T-helper 22 cell (primary cell): ENCODE data around the gene BZW2.
"Not testable (repeated sequence)": the region's sequence is repeated elsewhere in the genome, so short reads cannot be mapped to it uniquely, and the experiment has no call there.

Experiments
- DNase-seq: peaks from one replicate; pipeline ENCODE4 v3.0.0-alpha.2; 2020; ENCODE audit warnings: low read depth

The BZW2 gene

DNA sequence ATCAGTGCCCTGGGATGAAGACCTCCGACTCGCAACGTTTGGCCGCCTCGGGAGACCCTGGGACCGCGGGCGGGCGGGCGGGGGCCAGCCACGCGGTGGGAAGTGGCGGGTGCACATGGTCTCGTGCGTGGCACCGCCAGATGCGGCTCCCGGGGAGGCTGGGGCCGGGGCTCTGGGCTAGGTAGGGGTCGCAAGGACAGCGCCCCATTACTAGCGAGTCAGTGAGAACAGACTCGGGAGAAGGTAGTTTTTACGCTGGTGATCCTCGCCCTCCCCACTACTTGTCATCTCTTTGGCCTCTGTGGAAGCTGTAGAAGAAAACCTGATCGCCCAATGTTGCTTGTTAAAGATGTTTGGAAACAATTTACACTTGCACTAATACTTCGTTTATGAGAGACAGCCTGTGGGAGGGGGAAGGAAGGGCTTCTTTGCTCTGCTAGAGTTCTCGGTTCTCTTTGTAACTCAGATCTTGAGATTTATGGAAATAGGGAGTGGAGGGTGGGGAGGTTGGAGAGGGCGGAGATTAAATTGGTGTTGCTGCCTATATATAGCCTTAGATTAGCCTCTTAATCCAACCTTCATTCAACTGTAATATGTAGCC lies 591 bp downstream of the BZW2 start:
- DNase-seq, result no peak

DNA sequence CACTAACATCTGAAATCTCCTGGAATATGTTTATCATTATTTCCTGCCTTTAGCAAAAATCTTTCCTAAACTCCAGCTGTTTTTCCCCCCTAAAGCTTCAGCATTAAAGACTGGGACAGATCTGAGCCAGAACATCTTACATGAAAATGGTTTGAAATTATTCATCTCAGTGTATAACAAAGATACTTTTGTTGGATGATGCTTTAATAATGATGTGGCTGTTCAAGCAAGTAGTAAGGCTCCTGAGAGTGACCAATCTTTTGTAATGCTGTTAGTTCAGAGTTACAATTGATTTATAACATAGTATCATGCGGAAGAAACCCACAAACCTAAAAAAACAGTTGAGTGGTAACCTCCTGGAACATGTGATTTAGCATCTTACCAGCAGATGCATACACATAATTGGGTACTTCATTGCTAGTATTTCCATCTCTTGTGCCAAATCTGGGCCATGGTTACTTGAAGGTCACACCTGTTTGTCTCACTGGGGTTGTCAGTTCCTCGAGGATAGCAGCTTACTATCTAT lies 1.5 kb downstream of the BZW2 start:
- DNase-seq, result no peak

DNA sequence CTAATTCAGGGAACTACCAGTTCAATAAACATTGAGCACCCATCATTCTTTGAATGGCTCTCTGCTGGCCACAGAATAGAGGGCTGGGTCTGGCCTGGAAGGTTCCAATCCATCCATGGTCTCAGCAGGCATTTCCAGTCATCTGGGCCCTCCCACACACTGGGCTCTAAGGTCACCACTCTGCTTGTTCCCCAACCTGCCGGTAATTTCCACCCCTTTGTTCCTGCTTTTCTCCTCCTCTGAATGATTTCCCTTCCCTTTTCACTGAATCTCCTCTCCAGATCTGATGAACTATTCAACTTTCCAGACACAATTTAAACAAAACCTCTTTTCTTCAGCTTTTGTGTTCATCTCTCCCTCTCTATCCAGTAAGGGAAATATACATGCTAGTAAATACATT lies 2.6 kb downstream of the BZW2 start:
- DNase-seq, result no peak

DNA sequence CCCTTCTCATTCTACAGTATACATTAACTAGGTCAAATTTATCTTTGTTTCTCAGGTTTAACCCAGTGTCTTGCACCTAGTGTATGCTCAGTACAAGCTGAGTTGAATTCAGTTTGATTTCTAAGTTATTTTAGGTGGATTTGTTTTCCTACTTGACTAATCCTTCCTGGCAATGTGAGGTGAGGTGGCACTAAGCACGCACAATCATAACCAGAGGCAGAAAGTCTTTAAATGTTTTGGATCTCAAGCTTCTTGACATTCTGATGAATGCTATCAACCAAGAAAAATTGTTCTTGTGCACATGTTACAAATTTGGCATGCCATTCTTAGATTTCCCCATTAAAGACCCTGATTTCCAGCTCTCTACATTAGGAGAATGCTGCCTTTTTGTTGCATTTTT lies 3.2 kb downstream of the BZW2 start:
- no peak for DNase-seq

DNA sequence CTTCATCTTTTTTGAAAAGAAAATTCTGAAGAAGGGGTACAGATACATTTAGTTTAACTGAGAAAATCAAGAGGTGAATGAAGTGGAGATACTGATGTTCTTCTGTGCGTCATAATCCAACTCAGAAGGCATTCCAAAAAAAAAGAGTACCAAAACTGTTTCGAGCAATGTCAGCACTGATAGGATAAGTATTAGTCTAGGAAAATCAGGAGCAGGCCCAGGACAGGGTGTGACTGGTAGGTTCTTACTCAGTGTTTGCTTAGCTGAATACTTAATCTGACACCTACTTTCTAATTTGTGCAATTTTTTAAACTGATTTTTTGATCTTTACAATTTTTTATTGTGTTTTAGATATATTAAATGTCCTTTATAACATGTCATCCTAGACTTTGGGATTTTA lies 4.3 kb downstream of the BZW2 start:
- DNase-seq, result no peak

DNA sequence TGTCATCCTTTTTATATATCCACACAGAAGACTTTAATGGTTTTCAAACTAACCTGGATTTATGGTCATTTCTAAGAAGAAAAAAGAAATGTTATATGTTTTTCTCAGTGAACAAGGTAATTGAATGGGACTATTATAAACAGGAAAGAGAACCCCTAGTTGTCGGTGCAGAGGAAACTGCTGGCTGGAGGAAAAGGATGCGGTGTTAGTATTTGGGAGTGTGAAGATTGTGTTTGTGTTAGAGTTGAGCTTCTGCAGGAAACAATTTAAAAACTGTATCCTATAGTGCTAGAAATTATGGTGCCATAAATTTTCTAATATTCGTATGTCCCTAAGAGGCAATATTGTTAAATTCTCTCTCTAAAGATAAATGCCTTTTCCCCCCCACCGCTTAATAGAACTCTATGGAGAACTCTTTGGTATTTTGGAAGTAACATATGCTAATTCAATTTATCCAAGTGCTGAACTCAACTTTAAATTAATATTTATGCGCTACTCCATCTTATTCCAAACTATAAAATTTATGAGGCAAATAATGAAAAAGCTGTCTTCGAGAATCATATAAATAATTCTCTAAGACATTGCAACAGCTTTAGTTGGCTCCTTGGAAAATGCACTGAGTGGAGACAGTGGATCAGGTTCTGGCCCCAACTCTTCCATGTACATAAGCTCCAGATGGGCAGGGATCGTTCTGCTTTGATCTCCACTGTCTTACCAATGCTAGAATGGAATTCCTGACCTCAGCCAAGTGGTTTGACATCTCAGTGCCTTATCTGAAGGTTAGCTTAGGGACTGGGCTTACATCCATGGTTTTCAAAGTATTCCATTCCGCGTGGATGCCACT lies 5.6 kb downstream of the BZW2 start:
- DNase-seq, result no peak

DNA sequence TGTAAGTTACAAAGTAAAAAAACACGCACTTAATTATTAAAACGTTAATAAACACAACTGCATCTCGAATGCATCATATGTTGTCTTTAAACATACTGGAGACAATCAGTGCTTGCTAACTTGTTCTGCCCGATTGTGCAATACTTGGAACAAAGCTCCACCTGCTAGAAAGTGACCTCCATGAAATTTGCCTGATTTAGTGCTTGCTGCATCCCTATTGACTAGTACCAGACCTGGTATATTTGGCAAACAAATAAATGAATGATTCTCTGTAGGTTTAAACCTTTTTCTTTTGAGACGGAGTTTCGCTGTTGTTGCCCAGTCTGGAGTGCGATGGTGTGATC lies 6.2 kb downstream of the BZW2 start:
- no peak for DNase-seq

DNA sequence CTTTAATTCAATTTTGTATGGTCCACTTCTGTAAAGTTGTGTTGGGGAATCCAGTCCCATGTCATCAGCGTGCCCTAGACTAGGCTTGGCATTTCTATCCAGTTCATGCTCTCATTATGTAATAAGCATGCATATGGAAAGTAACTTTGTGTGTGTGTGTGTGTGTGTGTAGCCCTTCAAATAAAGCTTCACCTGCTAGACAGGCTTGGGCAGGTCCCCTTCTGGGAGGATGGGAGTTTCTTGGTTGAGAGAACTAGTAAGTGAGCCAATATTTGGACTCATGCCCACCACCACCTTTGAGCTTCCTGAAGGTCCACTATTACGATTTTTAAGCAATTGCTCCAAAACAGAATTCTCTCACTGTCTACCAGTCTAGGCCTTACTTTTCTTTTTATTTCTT lies 6.9 kb downstream of the BZW2 start:
- DNase-seq, result no peak

DNA sequence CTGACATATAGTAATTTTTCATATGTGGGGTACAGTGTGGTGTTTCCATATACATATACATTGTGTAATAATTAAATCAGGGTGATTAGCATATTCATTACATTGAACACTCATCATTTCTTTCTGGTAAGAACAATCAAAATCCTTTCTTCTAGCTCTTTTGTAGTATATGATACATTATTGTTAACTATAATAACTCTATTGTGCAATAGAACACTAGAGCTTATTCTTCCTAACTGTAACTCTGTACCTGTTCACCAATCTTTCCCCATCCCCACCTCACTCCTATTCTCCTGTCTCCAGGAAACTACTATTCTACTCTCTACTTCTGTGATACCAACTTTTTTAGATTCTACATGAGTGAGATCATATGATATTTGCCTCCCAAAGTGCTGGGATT lies 9.4 kb downstream of the BZW2 start:
- no peak for DNase-seq

DNA sequence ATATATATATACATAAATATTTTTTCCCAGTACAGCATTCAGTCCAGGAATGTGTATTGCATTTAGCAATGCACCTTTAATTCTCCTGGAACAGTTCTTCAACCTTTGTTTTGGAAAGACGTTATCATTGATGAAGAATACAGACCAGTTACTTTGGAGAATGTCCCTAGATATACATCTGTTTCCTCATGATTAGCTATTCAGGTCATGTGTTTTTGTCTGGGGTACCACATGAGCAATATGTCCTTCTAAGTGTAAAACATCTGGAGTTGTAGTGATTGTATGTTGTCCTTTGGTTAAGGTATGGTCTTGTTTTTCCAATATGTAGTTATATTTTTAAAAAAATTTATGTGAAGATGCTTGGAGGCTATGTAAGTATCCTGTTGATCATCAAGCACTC lies 10.2 kb downstream of the BZW2 start:
- DNase-seq, result no peak

DNA sequence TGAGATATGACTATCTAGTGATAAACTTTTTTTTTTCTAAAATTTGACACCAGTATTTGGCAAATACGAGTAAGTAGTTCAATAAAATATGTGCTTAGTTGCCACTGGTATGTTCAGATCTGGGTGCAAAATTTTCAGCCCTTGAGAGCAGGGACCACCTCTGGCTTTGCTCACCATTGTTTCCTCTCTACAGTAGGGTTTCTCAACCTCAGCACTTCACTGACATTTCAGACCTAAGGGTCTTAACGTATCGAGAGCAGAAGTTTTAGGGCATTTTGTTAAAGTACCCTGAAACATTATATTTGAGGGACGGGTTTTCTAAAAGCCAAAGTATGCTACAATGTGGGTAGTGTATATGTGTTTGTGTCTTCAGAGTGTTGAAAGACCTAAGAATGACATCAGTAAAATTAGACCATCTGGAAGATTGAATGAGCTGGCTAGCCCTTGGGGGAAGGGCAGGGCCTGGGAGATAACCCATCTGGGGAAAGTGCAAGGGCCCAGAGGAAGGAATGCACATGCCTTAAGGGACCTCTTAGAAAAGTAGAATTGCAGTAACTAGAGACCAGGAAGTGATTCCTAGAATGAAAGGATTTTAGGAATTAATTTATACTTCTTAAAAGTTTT lies 11.8 kb downstream of the BZW2 start:
- no peak for DNase-seq

DNA sequence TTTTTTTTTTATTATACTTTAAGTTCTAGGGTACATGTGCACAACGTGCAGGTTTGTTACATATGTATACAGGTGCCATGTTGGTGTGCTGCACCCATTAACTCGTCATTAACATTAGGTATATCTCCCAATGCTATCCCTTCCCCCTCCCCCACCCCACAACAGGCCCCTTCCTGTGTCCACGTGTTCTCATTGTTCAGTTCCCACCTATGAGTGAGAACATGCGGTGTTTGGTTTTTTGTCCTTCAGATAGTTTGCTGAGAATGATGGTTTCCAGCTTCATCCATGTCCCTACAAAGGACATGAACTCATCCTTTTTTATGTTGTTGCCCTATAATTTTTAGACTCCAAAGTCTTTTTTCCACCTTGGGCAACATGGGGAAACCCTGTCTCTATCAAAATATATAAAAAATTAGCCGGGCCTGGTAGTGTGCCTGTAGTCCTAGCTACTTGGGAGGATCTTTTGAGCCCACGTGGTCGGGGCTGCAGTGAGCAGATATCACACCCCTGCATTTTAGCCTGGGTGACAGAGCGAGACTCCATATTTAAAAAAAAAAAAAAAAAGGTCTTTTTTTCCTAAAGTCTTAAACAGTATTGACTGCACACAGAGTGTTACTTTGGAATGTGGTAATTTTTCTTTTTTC lies 14.0 kb downstream of the BZW2 start:
- DNase-seq, result not testable (repeated sequence)

DNA sequence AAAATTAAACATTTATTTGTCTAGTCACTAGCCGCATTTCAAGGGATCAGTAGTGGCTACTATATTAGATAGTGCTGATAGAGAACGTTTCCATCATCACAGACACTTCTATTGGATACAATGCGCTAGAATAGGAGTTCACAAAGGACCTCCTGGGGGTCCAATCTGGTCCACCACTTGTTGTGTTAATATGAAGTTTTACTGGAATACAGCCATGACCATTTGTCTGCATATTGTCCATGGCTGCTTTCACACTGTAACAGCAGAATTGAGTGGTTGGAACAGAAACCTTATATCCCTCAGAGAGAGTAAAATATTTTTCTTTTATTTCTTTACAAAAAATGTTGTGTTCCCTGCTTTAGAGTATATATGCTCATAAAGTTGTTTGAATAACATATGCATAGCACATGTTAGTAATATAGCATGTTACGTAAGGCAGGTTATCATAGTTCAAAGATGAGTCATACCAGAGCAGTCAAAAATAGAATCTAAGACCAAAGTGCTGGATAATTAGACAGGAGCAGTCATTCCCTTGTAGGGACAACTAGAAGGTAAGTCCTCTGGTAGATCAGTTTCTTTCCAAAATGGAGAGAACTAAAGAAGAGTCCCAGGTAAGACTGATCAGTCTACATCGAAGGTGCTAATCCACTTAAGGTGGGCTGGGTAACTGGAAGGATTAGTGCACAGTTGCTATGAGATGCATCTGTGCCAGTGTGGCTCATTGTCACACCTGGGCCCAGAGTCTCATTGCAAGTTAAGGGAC lies 14.9 kb downstream of the BZW2 start:
- DNase-seq, result no peak

DNA sequence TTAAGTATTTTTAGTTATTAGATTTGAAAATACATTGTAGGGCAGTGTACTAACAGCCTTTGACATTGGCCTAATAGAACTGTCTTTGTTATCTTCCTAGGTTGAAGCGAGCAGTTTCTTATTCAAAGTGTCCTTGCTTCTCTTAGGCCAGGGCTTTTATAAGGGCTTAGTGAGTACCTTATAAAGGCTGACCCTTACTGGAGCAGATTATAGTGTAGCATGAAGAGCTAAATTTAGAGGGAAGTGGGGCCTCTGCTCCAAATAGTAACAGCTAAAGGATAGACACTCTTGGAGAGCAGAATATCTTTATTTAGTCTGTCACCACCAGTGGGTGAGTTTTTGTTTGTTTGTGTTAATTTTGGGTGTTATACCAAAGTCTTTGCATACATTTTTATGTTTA lies 15.9 kb downstream of the BZW2 start:
- DNase-seq, result no peak

DNA sequence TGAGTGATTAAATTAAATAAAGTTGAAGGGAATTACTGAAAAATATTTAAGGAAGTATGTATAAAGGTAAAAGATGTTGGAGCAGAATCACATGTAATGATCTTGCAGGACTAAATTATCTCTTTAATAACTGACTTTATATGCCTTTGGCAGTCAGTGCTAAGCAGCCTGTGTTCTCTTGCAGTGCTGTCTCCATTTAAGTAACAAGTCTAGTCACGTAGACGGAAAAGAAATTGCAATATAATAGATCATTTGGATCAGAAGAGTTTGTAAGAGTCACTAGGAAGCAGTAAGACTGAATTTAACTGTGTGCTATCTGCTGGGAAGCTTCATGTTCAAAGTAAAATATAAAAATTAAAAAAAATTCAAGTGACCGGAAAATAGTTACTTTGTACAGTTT lies 21.4 kb downstream of the BZW2 start:
- DNase-seq, result no peak

DNA sequence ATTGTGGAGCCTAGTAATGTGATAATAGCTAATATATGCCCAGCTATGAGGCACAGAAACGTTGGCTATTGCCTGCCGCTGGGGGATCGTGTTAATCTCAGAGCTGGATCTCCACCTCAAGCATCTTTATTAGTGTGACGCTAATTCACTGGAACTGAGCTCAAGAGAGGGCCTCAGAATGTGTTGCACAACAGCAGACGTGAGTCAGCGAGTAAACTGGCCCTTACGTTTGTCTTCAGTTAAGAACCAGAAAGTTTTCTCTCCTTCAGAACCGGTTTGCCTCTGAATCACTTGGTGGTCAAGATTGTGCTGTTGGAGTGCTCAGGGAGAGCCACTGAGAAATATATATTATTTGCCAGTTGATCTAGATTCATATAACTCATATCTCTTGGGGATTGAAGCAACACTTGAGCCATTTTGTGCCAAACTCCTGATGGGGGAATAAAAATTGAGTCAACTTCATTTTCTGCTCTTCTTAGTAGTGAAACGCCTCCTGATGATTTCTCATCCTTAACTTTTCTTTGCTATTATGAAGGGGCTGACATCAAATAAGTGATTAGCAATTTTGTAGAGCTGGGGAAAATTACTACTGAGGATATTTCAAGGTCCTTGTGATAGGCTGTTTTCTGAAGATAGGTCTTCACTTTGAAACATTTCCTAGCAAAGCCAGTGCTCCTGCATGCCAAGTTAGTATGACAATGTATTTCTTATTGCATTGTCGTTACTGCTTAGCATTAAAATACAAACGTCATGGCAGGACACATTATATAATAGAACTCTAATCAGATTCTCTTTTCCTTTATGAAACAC lies 22.3 kb downstream of the BZW2 start:
- DNase-seq, result no peak

DNA sequence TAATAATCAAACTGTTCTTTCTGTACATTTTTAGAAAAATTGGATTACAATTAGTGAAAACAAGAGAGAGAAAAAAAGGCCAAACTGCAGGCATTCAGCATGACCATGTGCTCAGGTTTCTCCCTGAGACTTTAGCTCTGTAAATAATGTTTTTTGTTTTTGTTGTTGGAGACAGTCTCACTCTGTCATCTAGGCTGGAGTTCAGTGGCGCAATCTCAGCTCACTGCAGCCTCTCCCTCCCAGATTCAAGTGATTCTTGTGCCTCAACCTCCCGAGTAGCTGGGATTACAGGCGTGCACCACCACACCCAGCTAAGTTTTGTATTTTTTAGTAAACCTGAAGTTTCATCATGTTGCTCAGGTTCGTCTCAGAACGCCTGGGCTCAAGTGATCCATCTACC lies 23.0 kb downstream of the BZW2 start:
- no peak for DNase-seq

DNA sequence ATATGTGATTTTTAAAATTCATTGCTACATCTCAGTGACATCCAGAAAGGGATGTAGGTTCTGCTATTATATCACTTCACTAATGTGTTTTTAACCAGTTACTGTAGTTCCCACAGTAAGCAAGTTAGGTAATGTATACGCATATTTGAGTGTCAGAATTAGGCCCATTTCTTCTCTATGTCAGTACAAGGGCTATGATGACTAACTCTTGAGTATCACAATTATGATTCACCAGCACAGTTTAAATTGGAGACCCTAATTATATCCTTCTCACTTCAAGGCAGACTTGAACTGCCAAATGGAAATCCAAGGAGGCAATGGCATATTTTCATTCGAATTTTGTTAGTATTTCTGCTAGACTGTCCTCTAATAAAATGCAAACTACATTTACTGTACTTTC lies 23.6 kb downstream of the BZW2 start:
- DNase-seq, result no peak

DNA sequence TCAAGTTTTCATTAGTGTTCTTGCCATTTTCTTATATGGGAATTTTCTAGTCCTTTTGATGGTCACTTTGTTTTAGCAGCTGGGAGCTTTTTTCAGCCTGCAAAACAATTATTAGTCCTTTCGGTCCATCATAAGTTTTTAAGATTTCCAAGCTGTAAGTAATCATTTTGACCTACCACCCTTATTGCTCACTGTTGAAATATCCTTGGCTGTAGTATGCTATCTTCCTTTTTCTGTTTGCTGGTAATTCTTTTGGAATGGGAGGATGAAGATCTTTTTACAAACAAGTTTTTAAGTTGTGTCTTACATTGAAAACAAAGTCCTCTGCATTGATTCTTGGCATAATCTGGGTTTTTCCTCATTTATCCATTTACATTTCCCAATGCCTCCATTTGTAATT lies 24.0 kb downstream of the BZW2 start:
- DNase-seq, result no peak

DNA sequence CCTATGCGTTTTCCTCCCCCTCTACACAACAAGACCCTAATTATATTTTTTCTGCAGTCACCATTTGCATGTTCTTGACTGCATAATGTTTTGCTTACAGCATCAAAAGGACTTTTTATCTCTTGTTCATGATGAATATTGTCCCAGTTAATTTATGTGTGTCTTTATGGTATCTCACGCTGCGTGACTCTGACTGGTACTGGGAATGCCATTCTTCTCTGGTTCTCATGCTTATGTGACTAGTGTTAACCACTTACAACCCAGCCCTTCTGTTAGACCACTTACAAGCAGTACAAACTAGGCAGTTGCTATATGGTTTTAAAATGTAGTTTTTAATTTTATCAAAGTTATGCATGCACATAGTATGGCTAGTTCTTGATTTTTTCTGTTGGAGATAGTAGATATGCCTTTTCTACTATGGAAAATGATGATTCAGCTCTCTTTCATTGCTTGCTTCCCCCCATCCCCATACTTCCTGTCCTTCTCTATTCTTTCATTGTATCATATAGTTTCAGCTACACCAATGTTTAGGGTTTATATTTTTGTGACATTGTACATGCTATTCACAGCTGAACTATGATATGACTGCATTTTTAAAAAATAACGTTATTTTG lies 24.9 kb downstream of the BZW2 start:
- no peak for DNase-seq

DNA sequence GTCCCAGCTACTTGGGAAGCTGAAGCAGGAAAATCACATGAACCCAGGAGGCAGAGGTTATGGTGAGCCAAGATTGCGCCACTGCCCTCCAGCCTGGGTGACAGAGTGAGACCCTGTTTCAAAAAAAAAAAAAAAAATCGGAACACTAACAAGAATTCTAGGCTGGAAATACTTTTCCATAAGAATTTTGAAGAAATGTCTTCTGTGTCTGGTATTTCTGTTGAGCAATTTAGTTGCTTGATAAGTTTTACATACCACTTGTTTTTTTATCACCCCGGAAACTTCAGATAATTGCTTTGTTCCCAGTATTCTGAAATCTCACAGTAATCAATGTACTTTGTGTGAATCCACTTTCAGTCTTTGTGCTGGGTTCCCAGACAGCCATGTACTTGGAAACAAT lies 25.8 kb downstream of the BZW2 start:
- no peak for DNase-seq
